SU-DHL-6 (cell line): Measurements from ENCODE around the gene PRRG4.

ENCODE experiments used
- H2AFZ ChIP-seq: fragments of 200-600 bp; sonication (generic); 2 replicates; pipeline ENCODE4 v1.6.1; 2014; ENCODE audit warnings: low read depth, mild to moderate bottlenecking, moderate library complexity, mixed read lengths, antibody characterized with exemption, low read length; ENCODE audit not compliant: severe bottlenecking
- H3F3A ChIP-seq: fragments of 200-600 bp; shearing (Covaris generic); 2 replicates; pipeline ENCODE4 v1.6.0; 2016; ENCODE audit warnings: antibody characterized with exemption, mild to moderate bottlenecking; ENCODE audit not compliant: insufficient read depth
- H3K27ac ChIP-seq: fragments of 200-600 bp; sonication (generic); 2 replicates; pipeline ENCODE4 v1.5.1; 2016; ENCODE audit warnings: low read depth, mild to moderate bottlenecking, low read length, moderate library complexity, mixed read lengths
- H3K27me3 ChIP-seq: fragments of 200-600 bp; sonication (generic), shearing (Covaris generic); 2 replicates; pipeline ENCODE4 v1.6.0; 2014; ENCODE audit warnings: mild to moderate bottlenecking, low read length
- H3K36me3 ChIP-seq: fragments of 200-600 bp; sonication (generic); 2 replicates; pipeline ENCODE4 v1.6.1; 2014; ENCODE audit warnings: mild to moderate bottlenecking, low read length, mixed read lengths
- H3K4me2 ChIP-seq: fragments of 300-600, 200-600 bp; shearing (Covaris generic), sonication (generic); 2 replicates; pipeline ENCODE4 v1.6.0; 2014; ENCODE audit warnings: low read length, low read depth, mild to moderate bottlenecking; ENCODE audit not compliant: poor library complexity, severe bottlenecking
- H3K4me3 ChIP-seq: fragments of 200-600 bp; sonication (generic); 2 replicates; pipeline ENCODE4 v1.5.1; 2014; ENCODE audit warnings: antibody characterized with exemption, low read length, mild to moderate bottlenecking, mixed read lengths; ENCODE audit not compliant: insufficient read depth, poor library complexity, severe bottlenecking
- H3K79me2 ChIP-seq: fragments of 200-600 bp; sonication (generic); 2 replicates; pipeline ENCODE4 v1.6.1; 2014; ENCODE audit warnings: mild to moderate bottlenecking, low read length, moderate library complexity; ENCODE audit not compliant: insufficient read depth
- H3K9ac ChIP-seq: fragments of 200-600 bp; sonication (generic); 2 replicates; pipeline ENCODE4 v1.7.0; 2014; ENCODE audit warnings: mild to moderate bottlenecking, low read length
- H3K9me2 ChIP-seq: fragments of 200-600 bp; sonication (generic); replicated peaks from 2 replicates; pipeline ENCODE4 v1.6.1; 2014; ENCODE audit warnings: low read length; ENCODE audit not compliant: insufficient read depth
- H3K9me3 ChIP-seq: fragments of 200-600 bp; sonication (generic); 2 replicates; pipeline ENCODE4 v1.6.1; 2014; ENCODE audit warnings: low read length, mixed read lengths; ENCODE audit not compliant: insufficient read depth
- H4K20me1 ChIP-seq: fragments of 200-600 bp; sonication (generic); 2 replicates; pipeline ENCODE4 v1.6.1; 2014; ENCODE audit warnings: low read depth, mild to moderate bottlenecking, antibody characterized with exemption, low read length, moderate library complexity, mixed read lengths
- EZH2phosphoT487 ChIP-seq: fragments of 200-600 bp; sonication (generic), shearing (Covaris generic); conservative IDR thresholded peaks from 2 replicates; pipeline ENCODE4 v1.6.1; 2018; ENCODE audit warnings: mild to moderate bottlenecking, antibody characterized with exemption, low read length, moderate library complexity, mixed read lengths
- TF ChIP-seq, protein P1 (sequence below): fragments of 200-600 bp; sonication (generic); IDR thresholded peaks from one replicate; pipeline ENCODE4 v1.5.1; 2017; ENCODE audit warnings: antibody characterized with exemption, mild to moderate bottlenecking, low read length, moderate library complexity; ENCODE audit not compliant: insufficient read depth, poor library complexity, severe bottlenecking

Gene PRRG4

DNA sequence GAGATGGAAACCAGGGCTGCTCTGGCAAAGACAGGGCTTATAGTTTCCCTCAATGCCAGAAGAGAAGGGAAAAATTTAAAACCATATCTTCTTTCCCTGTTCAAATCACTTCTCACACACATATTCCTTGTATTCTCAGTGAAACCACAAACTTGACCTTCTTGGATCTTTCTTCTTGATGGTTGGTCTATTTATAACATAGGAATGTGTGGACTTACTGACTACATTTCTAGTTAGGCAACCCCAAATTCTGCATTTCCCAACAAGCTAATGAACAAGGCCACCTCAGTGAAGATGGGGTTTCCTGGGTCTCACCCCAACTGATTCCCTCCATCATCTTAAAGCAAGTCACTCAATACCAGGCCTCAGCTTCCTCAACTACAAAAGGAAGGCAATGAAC lies 59.1 kb downstream of the PRRG4 start:
- H3K4me2 ChIP-seq: no peak overlapping the region
- H4K20me1 ChIP-seq: no peaks in the 10 kb centered on the region
- H3K27ac ChIP-seq: no peak overlapping the region
- no peaks in the 10 kb centered on the region for H3K36me3 ChIP-seq
- H3K4me3 ChIP-seq: no peak overlapping the region
- H2AFZ ChIP-seq: no peak overlapping the region
- H3F3A ChIP-seq: peaks cover 9% of the 10 kb centered on the region; the same call in 1 of the 2 replicates
- no peaks in the 10 kb centered on the region for H3K9me2 ChIP-seq
- no peak for TF ChIP-seq EZH2phosphoT487
- TF ChIP-seq, protein P1, sequence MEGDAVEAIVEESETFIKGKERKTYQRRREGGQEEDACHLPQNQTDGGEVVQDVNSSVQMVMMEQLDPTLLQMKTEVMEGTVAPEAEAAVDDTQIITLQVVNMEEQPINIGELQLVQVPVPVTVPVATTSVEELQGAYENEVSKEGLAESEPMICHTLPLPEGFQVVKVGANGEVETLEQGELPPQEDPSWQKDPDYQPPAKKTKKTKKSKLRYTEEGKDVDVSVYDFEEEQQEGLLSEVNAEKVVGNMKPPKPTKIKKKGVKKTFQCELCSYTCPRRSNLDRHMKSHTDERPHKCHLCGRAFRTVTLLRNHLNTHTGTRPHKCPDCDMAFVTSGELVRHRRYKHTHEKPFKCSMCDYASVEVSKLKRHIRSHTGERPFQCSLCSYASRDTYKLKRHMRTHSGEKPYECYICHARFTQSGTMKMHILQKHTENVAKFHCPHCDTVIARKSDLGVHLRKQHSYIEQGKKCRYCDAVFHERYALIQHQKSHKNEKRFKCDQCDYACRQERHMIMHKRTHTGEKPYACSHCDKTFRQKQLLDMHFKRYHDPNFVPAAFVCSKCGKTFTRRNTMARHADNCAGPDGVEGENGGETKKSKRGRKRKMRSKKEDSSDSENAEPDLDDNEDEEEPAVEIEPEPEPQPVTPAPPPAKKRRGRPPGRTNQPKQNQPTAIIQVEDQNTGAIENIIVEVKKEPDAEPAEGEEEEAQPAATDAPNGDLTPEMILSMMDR: no peak
- no peaks in the 10 kb centered on the region for H3K27me3 ChIP-seq
- H3K9me3 ChIP-seq: no peaks in the 10 kb centered on the region
- H3K79me2 ChIP-seq: peaks cover 4% of the 10 kb centered on the region; the same call in 1 of the 2 replicates
- no peak overlapping the region for H3K9ac ChIP-seq

DNA sequence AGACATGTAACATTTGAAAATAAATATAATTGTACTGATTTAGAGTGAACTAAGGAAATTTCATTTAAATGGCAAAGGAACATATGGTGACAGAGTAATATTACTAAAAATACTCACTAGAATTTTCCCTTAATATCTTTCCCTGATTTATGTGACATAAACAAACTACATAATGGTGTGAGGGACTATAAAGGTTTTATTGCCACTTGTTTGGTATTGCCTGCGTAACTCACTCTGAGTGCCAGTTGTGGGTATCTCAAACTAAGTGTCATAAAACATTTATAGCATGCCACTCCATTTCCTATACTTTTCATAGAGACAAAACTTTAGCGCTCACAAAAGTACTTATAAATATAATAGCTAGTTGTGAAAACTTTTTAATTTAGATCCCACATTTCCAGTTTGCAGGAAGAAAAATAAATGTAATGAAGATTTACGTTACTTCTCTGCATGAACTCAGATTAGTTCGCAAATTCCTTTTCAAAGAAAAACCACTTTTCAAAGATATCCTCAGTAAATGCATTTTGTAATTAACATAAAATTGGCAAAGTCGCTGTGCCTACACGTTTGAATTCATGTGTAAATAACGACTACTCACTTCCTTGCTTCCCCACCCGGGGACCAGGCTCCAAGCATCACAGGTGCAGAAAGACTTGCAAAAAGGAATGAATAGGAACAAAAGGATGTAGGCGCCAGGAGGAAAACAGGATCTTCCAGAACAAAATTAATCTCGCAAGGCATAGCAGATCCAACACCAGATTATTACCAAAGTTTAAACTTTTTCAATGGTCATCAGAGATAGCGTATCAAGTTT lies 61.3 kb downstream of the PRRG4 start:
- peak overlapping the region; percentile 84; the same call in 1 of the 2 replicates for H3K9ac ChIP-seq
- H3K27me3 ChIP-seq: no peaks in the 10 kb centered on the region
- H3K79me2 ChIP-seq: peaks cover 26% of the 10 kb centered on the region
- peaks cover 3% of the 10 kb centered on the region; the same call in 1 of the 2 replicates for H4K20me1 ChIP-seq
- no peaks in the 10 kb centered on the region for H3K9me2 ChIP-seq
- H3F3A ChIP-seq: peaks cover 9% of the 10 kb centered on the region; the same call in 1 of the 2 replicates
- H3K4me3 ChIP-seq: no peak overlapping the region
- no peak for TF ChIP-seq EZH2phosphoT487
- TF ChIP-seq, protein P1: no peak
- peak overlapping the region; percentile 59 for H3K4me2 ChIP-seq
- H2AFZ ChIP-seq: no peak overlapping the region
- H3K36me3 ChIP-seq: no peaks in the 10 kb centered on the region
- H3K27ac ChIP-seq: no peak overlapping the region
- no peaks in the 10 kb centered on the region for H3K9me3 ChIP-seq

DNA sequence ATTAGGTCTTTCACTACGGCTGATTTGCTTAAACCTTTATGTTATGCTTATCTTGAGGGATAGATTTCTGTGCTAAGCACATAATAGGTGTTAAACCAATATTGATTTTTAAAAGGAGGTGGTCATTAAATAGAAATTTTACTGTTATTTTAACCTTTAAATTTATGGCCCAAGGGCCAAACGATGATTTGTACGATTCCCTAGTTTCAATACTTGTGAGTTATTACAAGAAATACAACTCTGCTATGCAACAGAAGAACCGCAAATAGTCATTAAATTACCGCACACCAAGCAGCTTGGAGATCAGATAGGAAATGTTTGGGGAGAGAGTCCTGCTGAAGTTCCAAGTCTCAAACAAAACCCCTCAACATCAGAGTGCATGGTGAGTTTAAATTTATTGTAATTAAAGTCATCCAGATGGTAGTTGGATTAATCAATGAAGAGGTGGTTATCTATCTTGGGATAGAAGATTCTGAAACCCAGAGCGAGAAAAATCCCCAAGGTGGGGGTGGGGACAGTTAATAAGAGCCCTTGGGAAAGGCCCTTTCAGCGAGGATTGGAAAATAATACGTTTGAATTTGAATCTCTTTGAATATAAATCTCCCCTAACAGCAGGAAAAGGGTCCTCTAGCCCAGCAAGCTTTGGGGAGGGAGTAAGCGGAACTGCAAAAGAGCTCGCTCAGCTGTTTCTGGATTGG lies 62.1 kb downstream of the PRRG4 start:
- H2AFZ ChIP-seq: peak overlapping the region; percentile 81

More for the DNA sequence above, 62.1 kb downstream of the PRRG4 start:
- Histone ChIP-seq H3K4me3 (peak overlapping the region; percentile 56), H3K9me2 (no peaks in the 10 kb centered on the region), H3F3A (peaks cover 9% of the 10 kb centered on the region; the same call in 1 of the 2 replicates), H3K36me3 (no peaks in the 10 kb centered on the region), H3K27me3 (no peaks in the 10 kb centered on the region), H4K20me1 (peaks cover 3% of the 10 kb centered on the region; the same call in 1 of the 2 replicates), H3K9me3 (no peaks in the 10 kb centered on the region), H3K27ac (0 out of 2 replicates have a peak overlapping the region, but pooled peaks have one; percentile 54), H3K4me2 (peak overlapping the region; percentile 59), H3K79me2 (peaks cover 32% of the 10 kb centered on the region), H3K9ac (peak overlapping the region; percentile 84)
- no peak for TF ChIP-seq EZH2phosphoT487
